KOPT-K1 (cell line): ENCODE data around the gene DPH5.
"Not testable (repeated sequence)": the region's sequence is repeated elsewhere in the genome, so short reads cannot be mapped to it uniquely, and the experiment has no call there.

Experiments
- H3K27ac ChIP-seq: fragments of 200-600 bp; sonication (generic); 2 replicates; pipeline ENCODE4 v1.5.1; 2016; ENCODE audit warnings: antibody characterized with exemption, mild to moderate bottlenecking, low read depth, low read length; ENCODE audit not compliant: poor library complexity, severe bottlenecking
- H3K36me3 ChIP-seq: fragments of 200-600 bp; sonication (generic); 2 replicates; pipeline ENCODE4 v1.5.1; 2017; ENCODE audit warnings: antibody characterized with exemption, mild to moderate bottlenecking, low read length, moderate library complexity; ENCODE audit not compliant: insufficient read depth
- H3K9me3 ChIP-seq: fragments of 200-600 bp; sonication (generic); 2 replicates; pipeline ENCODE4 v1.5.1; 2017; ENCODE audit warnings: antibody characterized with exemption, low read length, mild to moderate bottlenecking; ENCODE audit not compliant: insufficient read depth, poor library complexity, severe bottlenecking

DPH5 gene

GRCh38 chr1:101025657-101026429 lies at the start of gene DPH5:
Gene DPH5 (minus strand): TSS chr1:101025784. CDS start chr1:101025443, 341 bp downstream.
- H3K36me3 ChIP-seq = peaks cover 44% of the 10 kb centered on the region
- H3K9me3 ChIP-seq = peaks cover 2% of the 10 kb centered on the region
- H3K27ac ChIP-seq = peak within 1 kb of the TSS; percentile 95

GRCh38 chr1:101073836-101074235 lies 48.3 kb upstream of the DPH5 start:
- no peak overlapping the region for H3K27ac ChIP-seq
- peaks cover 31% of the 10 kb centered on the region for H3K36me3 ChIP-seq
- H3K9me3 ChIP-seq = no peaks in the 10 kb centered on the region

GRCh38 chr1:101071470-101071891 lies 45.9 kb upstream of the DPH5 start:
- peak overlapping the region; percentile 65 for H3K27ac ChIP-seq
- peaks cover 15% of the 10 kb centered on the region for H3K36me3 ChIP-seq
- peaks cover 5% of the 10 kb centered on the region for H3K9me3 ChIP-seq

GRCh38 chr1:101069158-101069557 lies 43.6 kb upstream of the DPH5 start:
- peaks cover 5% of the 10 kb centered on the region for H3K9me3 ChIP-seq
- peaks cover 4% of the 10 kb centered on the region; the same call in 1 of the 2 replicates for H3K36me3 ChIP-seq
- peak overlapping the region; percentile 42 for H3K27ac ChIP-seq

GRCh38 chr1:101066937-101067335 lies 41.4 kb upstream of the DPH5 start:
- H3K9me3 ChIP-seq, H3K36me3 ChIP-seq: not testable (repeated sequence)
- peak overlapping the region; percentile 69 for H3K27ac ChIP-seq

- peaks cover 5% of the 10 kb centered on the region for H3K9me3 ChIP-seq
- H3K36me3 ChIP-seq = no peaks in the 10 kb centered on the region
- peak overlapping the region; percentile 69 for H3K27ac ChIP-seq
Observed at GRCh38 chr1:101066260-101066936, 40.8 kb upstream of the DPH5 start.

GRCh38 chr1:101065575-101065974 lies 40.0 kb upstream of the DPH5 start:
- no peaks in the 10 kb centered on the region for H3K36me3 ChIP-seq
- H3K27ac ChIP-seq = peak overlapping the region; percentile 69
- peaks cover 5% of the 10 kb centered on the region for H3K9me3 ChIP-seq

GRCh38 chr1:101064697-101065096 lies 39.1 kb upstream of the DPH5 start:
- H3K27ac ChIP-seq = peak overlapping the region; percentile 52
- 0 out of 2 replicates have a peak, but pooled peaks cover 4% of the 10 kb centered on the region for H3K36me3 ChIP-seq
- H3K9me3 ChIP-seq = peaks cover 5% of the 10 kb centered on the region

- H3K27ac ChIP-seq = no peak overlapping the region
- H3K36me3 ChIP-seq = peaks cover 15% of the 10 kb centered on the region
- peaks cover 21% of the 10 kb centered on the region for H3K9me3 ChIP-seq
Observed at GRCh38 chr1:101060992-101061391, 35.4 kb upstream of the DPH5 start.

- H3K9me3 ChIP-seq = peaks cover 21% of the 10 kb centered on the region
- peak overlapping the region; percentile 25 for H3K27ac ChIP-seq
- H3K36me3 ChIP-seq = peaks cover 15% of the 10 kb centered on the region
Observed at GRCh38 chr1:101059945-101060542, 34.5 kb upstream of the DPH5 start.

- H3K27ac ChIP-seq = no peak overlapping the region
- peaks cover 21% of the 10 kb centered on the region for H3K9me3 ChIP-seq
Observed at GRCh38 chr1:101055623-101056022, 30.0 kb upstream of the DPH5 start.

GRCh38 chr1:101051688-101052638 lies 26.4 kb upstream of the DPH5 start:
- peak overlapping the region; percentile 58 for H3K27ac ChIP-seq
- H3K9me3 ChIP-seq = no peaks in the 10 kb centered on the region
- peaks cover 16% of the 10 kb centered on the region for H3K36me3 ChIP-seq

More at GRCh38 chr1:101055623-101056022, 30.0 kb upstream of the DPH5 start:
- peaks cover 23% of the 10 kb centered on the region for H3K36me3 ChIP-seq

GRCh38 chr1:101050869-101051268 lies 25.3 kb upstream of the DPH5 start:
- Histone ChIP-seq H3K36me3 (peaks cover 24% of the 10 kb centered on the region), H3K27ac (peak overlapping the region; percentile 26), H3K9me3 (no peaks in the 10 kb centered on the region)

GRCh38 chr1:101044749-101045148 lies 19.2 kb upstream of the DPH5 start:
- H3K36me3 ChIP-seq = peaks cover 76% of the 10 kb centered on the region
- peaks cover 22% of the 10 kb centered on the region for H3K9me3 ChIP-seq
- H3K27ac ChIP-seq = no peak overlapping the region
